HG03045 (cell line): ENCODE data around the gene PTPRD.
"Not testable (repeated sequence)": the region's sequence is repeated elsewhere in the genome, so short reads cannot be mapped to it uniquely, and the experiment has no call there.

Source experiments
- ATAC-seq: cut with Tn5 transposase; IDR thresholded peaks from one replicate; pipeline ENCODE4 v1.9.1; 2021; ENCODE audit warnings: mild to moderate bottlenecking, moderate library complexity; ENCODE audit not compliant: unreplicated experiment

Gene PTPRD

GRCh38 chr9:9410736-9411135, 1202.1 kb downstream of the PTPRD start:
- ATAC-seq = no peak

GRCh38 chr9:9399982-9400381, 1212.8 kb downstream of the PTPRD start:
- ATAC-seq = no peak

- ATAC-seq = no peak
These were observed 1216.3 kb downstream of the PTPRD start for GRCh38 chr9:9396518-9396917.

GRCh38 chr9:9395539-9395938, 1217.3 kb downstream of the PTPRD start:
- ATAC-seq = no peak

GRCh38 chr9:9392755-9393154, 1220.0 kb downstream of the PTPRD start:
- no peak for ATAC-seq

- ATAC-seq = no peak
These were observed 1222.9 kb downstream of the PTPRD start for GRCh38 chr9:9389904-9390303.

- no peak for ATAC-seq
These were observed 1225.2 kb downstream of the PTPRD start for GRCh38 chr9:9387511-9388115.

GRCh38 chr9:9362332-9362731, 1250.5 kb downstream of the PTPRD start:
- no peak for ATAC-seq

GRCh38 chr9:9352877-9353481, 1259.8 kb downstream of the PTPRD start:
- ATAC-seq = no peak

GRCh38 chr9:9341203-9341602, 1271.6 kb downstream of the PTPRD start:
- no peak for ATAC-seq

GRCh38 chr9:9337129-9337528, 1275.7 kb downstream of the PTPRD start:
- no peak for ATAC-seq

GRCh38 chr9:9326749-9327148, 1286.1 kb downstream of the PTPRD start:
- ATAC-seq = no peak

GRCh38 chr9:9319007-9319406, 1293.8 kb downstream of the PTPRD start:
- ATAC-seq = no peak

GRCh38 chr9:9310743-9311142, 1302.1 kb downstream of the PTPRD start:
- ATAC-seq = not testable (repeated sequence)

- ATAC-seq = no peak
These were observed 1307.2 kb downstream of the PTPRD start for GRCh38 chr9:9305600-9305999.

GRCh38 chr9:9299134-9299533, 1313.7 kb downstream of the PTPRD start:
- ATAC-seq = no peak

GRCh38 chr9:9286001-9286400, 1326.8 kb downstream of the PTPRD start:
- ATAC-seq = no peak

- ATAC-seq = no peak
These were observed 1328.6 kb downstream of the PTPRD start for GRCh38 chr9:9284201-9284600.

- no peak for ATAC-seq
These were observed 1329.4 kb downstream of the PTPRD start for GRCh38 chr9:9283159-9283986.

- no peak for ATAC-seq
These were observed 1337.2 kb downstream of the PTPRD start for GRCh38 chr9:9275601-9276000.

GRCh38 chr9:9257999-9258498, 1354.8 kb downstream of the PTPRD start:
- ATAC-seq = no peak

- no peak for ATAC-seq
These were observed 1366.1 kb downstream of the PTPRD start for GRCh38 chr9:9246726-9247125.
